A549 (cell line): ENCODE measurements around the gene LCNL1. TPM values are rescaled to one million over a fixed set of nuclear protein-coding genes. Genes with fewer than 3 reads are reported as not detected.
A peak's percentile ranks its signal among the peaks of the same experiment; 100 is the strongest.

Experiments used
- ATAC-seq, 2 experiments: fragments of 200-7000 bp in 1 of 2; fragments of >200 bp in 1 of 2; cut with Nextera tagmentation in 1 of 2; cut with Tn5 transposase in 1 of 2; 3 replicates each; pipeline versions ENCODE4 v1.8.0 to v1.9.1; 2018 to 2020; ENCODE audit warnings: mild to moderate bottlenecking in 1 of 2, moderate library complexity in 1 of 2
- CTCF ChIA-PET: fragments of 300-600 bp; sonication (Branson Sonifier 250); formaldehyde crosslinking; extraction: SDS; loops from one replicate; lab custom pipeline; 2021; ENCODE audit warnings: antibody characterized with exemption, inconsistent platforms; lab: Yijun Ruan, JAX
- POLR2A ChIA-PET: fragments of 350-600 bp; formaldehyde crosslinking; extraction: SDS; loops from one replicate; lab custom pipeline; 2021; ENCODE audit warnings: antibody characterized with exemption, inconsistent platforms; lab: Yijun Ruan, JAX
- DNase-seq, 2 experiments: peaks; one replicate each; pipeline versions ENCODE4 v3.0.0 to v3.0.0-alpha.2; 2011 to 2016; ENCODE audit warnings: low read depth in 1 of 2, low spot score in 1 of 2
- FAIRE-seq: peaks from 2 replicates; lab custom pipeline; 2011; peaks lifted over from hg19 to GRCh38; lab: Jason Lieb, UNC
- H3K27ac ChIP-seq, 2 experiments: fragments of >200 bp; sonication (Bioruptor Twin); formaldehyde crosslinking; 3 replicates each; pipeline ENCODE4 v1.5.1; 2016 to 2017
- H3K4me1 ChIP-seq: fragments of >200 bp; sonication (Bioruptor Twin); formaldehyde crosslinking; 3 replicates; pipeline ENCODE4 v1.6.1; 2016
- H3K4me2 ChIP-seq: fragments of >200 bp; sonication (Bioruptor Twin); formaldehyde crosslinking; 3 replicates; pipeline ENCODE4 v1.6.1; 2016
- H3K4me3 ChIP-seq: fragments of >200 bp; sonication (Bioruptor Twin); formaldehyde crosslinking; 3 replicates; pipeline ENCODE4 v1.5.1; 2016
- H3K9me3 ChIP-seq: fragments of >200 bp; sonication (Bioruptor Twin); formaldehyde crosslinking; 3 replicates; pipeline ENCODE4 v1.6.1; 2016
- BHLHE40 ChIP-seq: IDR thresholded peaks from 2 replicates; pipeline ENCODE4 v1.6.1; 2012; ENCODE audit warnings: low read depth, low read length, inconsistent platforms
- CEBPB ChIP-seq, 2 experiments: fragments of >200 bp in 1 of 2; sonication (Bioruptor Twin) in 1 of 2; formaldehyde crosslinking in 1 of 2; IDR thresholded peaks; 2 replicates each; pipeline ENCODE4 v1.6.1; 2012 to 2016
- CHD2 ChIP-seq: fragments of 150-350 bp; IDR thresholded peaks from 2 replicates; pipeline ENCODE4 v1.6.1; 2014; ENCODE audit warnings: low read length; ENCODE audit not compliant: partially characterized antibody
- CHD4 ChIP-seq: fragments of 200-600 bp; sonication (generic); IDR thresholded peaks from 2 replicates; pipeline ENCODE4 v1.6.1; 2016; ENCODE audit warnings: antibody characterized with exemption, mild to moderate bottlenecking, borderline replicate concordance
- EHF ChIP-seq: fragments of 250-450 bp; sonication (Bioruptor Pico); IDR thresholded peaks from 2 replicates; pipeline ENCODE4 v1.5.0; 2020; ENCODE audit warnings: mild to moderate bottlenecking
- EHMT2 ChIP-seq: fragments of 200-600 bp; sonication (generic); IDR thresholded peaks from 2 replicates; pipeline ENCODE4 v1.6.1; 2016; ENCODE audit warnings: antibody characterized with exemption, low read depth, mild to moderate bottlenecking, moderate library complexity
- EP300 ChIP-seq, 2 experiments: fragments of >200 bp; sonication (Bioruptor Twin); formaldehyde crosslinking; IDR thresholded peaks; 2 replicates in 1 of 2; 3 replicates in 1 of 2; pipeline ENCODE4 v1.6.1; 2016 to 2017
- ESRRA ChIP-seq: fragments of 150-350 bp; IDR thresholded peaks from 2 replicates; pipeline ENCODE4 v1.6.1; 2014; ENCODE audit warnings: mild to moderate bottlenecking, low read length, borderline replicate concordance
- FOSL2 ChIP-seq, 2 experiments: fragments of 450-650 bp in 1 of 2; fragments of >200 bp in 1 of 2; sonication (Bioruptor Twin) in 1 of 2; formaldehyde crosslinking; IDR thresholded peaks; 2 replicates each; pipeline versions ENCODE4 v1.5.0 to v1.6.1; 2016 to 2020; ENCODE audit warnings: mild to moderate bottlenecking in 1 of 2, moderate library complexity in 1 of 2
- MAZ ChIP-seq: fragments of 150-350 bp; IDR thresholded peaks from 2 replicates; pipeline ENCODE4 v1.6.1; 2014; ENCODE audit warnings: antibody characterized with exemption, low read depth, low read length, borderline replicate concordance
- NFE2L2 ChIP-seq: fragments of 150-350 bp; conservative IDR thresholded peaks from 2 replicates; pipeline ENCODE4 v1.6.1; 2014; ENCODE audit warnings: low read length
- NR3C1 ChIP-seq: fragments of >200 bp; sonication (Bioruptor Twin); formaldehyde crosslinking; IDR thresholded peaks from 3 replicates; pipeline ENCODE4 v1.6.1; 2017
- POLR2AphosphoS2 ChIP-seq: conservative IDR thresholded peaks from 2 replicates; pipeline ENCODE4 v1.6.1; 2012; ENCODE audit warnings: low read length, improper control_type of control experiment, inconsistent platforms
- RARB ChIP-seq: fragments of 250-450 bp; sonication (Bioruptor Pico); IDR thresholded peaks from 2 replicates; pipeline ENCODE4 v1.8.0; 2021; ENCODE audit warnings: mild to moderate bottlenecking, moderate library complexity
- SREBF2 ChIP-seq: fragments of 450-650 bp; IDR thresholded peaks from 2 replicates; pipeline ENCODE4 v1.6.1; 2014; ENCODE audit warnings: mild to moderate bottlenecking, moderate library complexity
- TFCP2L1 ChIP-seq: fragments of 250-450 bp; sonication (Bioruptor Pico); IDR thresholded peaks from 2 replicates; pipeline ENCODE4 v1.5.0; 2021; ENCODE audit warnings: mild to moderate bottlenecking
- ZNF302 ChIP-seq: fragments of 250-450 bp; sonication (Bioruptor Pico); IDR thresholded peaks from 2 replicates; pipeline ENCODE4 v1.9.0; 2021; ENCODE audit warnings: inconsistent platforms, mild to moderate bottlenecking, moderate library complexity
- ZSCAN20 ChIP-seq: fragments of 250-450 bp; sonication (Bioruptor Pico); IDR thresholded peaks from 2 replicates; pipeline ENCODE4 v1.8.0; 2022; ENCODE audit warnings: mild to moderate bottlenecking, moderate library complexity
- WGBS: methylation state at CpG from one replicate; pipeline ENCODE4 v1.1.6; 2017; ENCODE audit errors: missing lambda C conversion rate; 5-methylcytosine and 5-hydroxymethylcytosine counted together
- polyA plus RNA-seq, 4 experiments: library from polyadenylated mRNA; depleted of rRNA in 3 of 4; stranded (reverse); fragments of >200 nt; fragmentation: RNase III in 1 of 4; extraction: RNeasy Plus Mini Kit Qiagen cat#74134 plus additional on column Dnase treatment in 1 of 4; gene quantifications; 2 replicates in 3 of 4; 3 replicates in 1 of 4; pipeline ENCODE4 v1.2.3, GENCODE V29; 2011 to 2017
- TF ChIP-seq, protein P1 (sequence below): fragments of 450-650 bp; IDR thresholded peaks from 2 replicates; pipeline ENCODE4 v1.6.1; 2014; ENCODE audit warnings: antibody characterized with exemption
- TF ChIP-seq, protein P2 (sequence below): IDR thresholded peaks from 2 replicates; pipeline ENCODE4 v1.6.1; 2012
- TF ChIP-seq, protein P3 (sequence below): fragments of >200 bp; sonication (Bioruptor Twin); formaldehyde crosslinking; IDR thresholded peaks from 3 replicates; pipeline ENCODE4 v1.5.1; 2016

LCNL1 gene
- polyA plus RNA-seq, 2 of the 4 experiments (the other 2 are of a cell fraction): 0.08 to 0.19 TPM

DNA sequence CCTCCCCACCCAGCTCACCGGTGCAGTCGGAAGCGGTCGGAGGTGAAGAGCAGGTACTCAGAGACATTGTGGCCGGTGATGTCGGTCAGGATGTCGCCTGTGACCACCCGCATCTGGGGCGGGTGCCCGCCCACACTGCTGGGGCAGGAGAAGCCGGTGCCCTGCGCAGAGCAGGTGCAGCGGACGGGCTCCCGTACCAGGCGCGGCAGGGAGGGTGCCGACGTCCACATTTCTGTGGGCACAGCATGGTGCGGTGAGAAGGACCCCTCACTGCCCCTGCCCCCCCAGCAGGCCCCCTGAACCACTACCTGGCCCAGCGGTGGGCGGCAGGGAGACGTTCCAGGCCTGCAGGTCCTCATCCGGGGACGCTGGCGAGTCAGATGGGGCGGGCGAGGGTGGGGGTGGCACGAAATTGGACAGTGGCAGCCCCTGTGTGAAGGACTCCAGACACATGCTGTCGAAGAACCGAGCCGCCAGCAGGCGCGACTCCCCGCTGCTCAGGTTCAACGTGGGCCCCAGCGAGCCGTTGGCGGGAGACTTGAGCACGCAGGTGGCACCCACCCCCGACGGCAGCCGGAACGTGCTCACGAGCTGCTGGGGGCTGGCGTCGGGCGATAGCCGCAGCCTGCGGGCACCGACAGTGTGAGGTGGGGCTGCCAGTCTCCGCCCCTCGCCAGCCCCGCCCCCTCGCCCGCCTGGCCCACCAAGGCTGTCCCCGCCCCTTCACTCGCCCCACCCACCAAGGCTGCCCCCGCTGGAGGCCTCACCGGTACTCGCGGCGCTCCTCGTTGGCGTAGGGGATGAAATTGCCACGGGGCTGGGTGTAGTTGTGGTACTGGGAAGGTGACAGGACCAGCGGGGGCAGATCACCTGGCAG lies 30.1 kb downstream of the LCNL1 start:
- DNase-seq: no peak
- Histone ChIP-seq H3K4me2 (no peak overlapping the region), H3K4me3 (no peak overlapping the region), H3K27ac (no peak overlapping the region), H3K4me1 (no peaks in the 10 kb centered on the region), H3K9me3 (no peaks in the 10 kb centered on the region)
- 94% methylated on average over 29 of the region's 67 CpGs for WGBS
- TF ChIP-seq RARB (CRISPR knock-in tag) (no peak), CHD4 (no peak), SREBF2 (no peak), EP300 (IDR thresholded peaks at IDR 0.05) (no peak), ZSCAN20 (CRISPR knock-in tag) (no peak), NFE2L2 (no peak), BHLHE40 (no peak), ZNF302 (no peak), CHD2 (no peak), TFCP2L1 (CRISPR knock-in tag) (no peak), EHF (CRISPR knock-in tag) (no peak), POLR2AphosphoS2 (no peak), EHMT2 (no peak), NR3C1 (no peak)
- TF ChIP-seq, protein P1, sequence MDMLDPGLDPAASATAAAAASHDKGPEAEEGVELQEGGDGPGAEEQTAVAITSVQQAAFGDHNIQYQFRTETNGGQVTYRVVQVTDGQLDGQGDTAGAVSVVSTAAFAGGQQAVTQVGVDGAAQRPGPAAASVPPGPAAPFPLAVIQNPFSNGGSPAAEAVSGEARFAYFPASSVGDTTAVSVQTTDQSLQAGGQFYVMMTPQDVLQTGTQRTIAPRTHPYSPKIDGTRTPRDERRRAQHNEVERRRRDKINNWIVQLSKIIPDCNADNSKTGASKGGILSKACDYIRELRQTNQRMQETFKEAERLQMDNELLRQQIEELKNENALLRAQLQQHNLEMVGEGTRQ: no peak
- TF ChIP-seq, protein P2, sequence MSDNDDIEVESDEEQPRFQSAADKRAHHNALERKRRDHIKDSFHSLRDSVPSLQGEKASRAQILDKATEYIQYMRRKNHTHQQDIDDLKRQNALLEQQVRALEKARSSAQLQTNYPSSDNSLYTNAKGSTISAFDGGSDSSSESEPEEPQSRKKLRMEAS: no peak
- TF ChIP-seq, protein P3, sequence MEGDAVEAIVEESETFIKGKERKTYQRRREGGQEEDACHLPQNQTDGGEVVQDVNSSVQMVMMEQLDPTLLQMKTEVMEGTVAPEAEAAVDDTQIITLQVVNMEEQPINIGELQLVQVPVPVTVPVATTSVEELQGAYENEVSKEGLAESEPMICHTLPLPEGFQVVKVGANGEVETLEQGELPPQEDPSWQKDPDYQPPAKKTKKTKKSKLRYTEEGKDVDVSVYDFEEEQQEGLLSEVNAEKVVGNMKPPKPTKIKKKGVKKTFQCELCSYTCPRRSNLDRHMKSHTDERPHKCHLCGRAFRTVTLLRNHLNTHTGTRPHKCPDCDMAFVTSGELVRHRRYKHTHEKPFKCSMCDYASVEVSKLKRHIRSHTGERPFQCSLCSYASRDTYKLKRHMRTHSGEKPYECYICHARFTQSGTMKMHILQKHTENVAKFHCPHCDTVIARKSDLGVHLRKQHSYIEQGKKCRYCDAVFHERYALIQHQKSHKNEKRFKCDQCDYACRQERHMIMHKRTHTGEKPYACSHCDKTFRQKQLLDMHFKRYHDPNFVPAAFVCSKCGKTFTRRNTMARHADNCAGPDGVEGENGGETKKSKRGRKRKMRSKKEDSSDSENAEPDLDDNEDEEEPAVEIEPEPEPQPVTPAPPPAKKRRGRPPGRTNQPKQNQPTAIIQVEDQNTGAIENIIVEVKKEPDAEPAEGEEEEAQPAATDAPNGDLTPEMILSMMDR: no peak
- 0 out of 6 replicates have a peak, but pooled peaks of 1 of the 2 experiments have one; percentile 9 for ATAC-seq
- ChIA-PET POLR2A (no interaction called here), CTCF (interaction anchor here (1.3 to 3.3 kb wide), 3 partner anchors 17 to 65 kb away, joined by 4 to 13 read pairs (median 12); no protein-coding TSS in a partner anchor)
- no peak for FAIRE-seq

DNA sequence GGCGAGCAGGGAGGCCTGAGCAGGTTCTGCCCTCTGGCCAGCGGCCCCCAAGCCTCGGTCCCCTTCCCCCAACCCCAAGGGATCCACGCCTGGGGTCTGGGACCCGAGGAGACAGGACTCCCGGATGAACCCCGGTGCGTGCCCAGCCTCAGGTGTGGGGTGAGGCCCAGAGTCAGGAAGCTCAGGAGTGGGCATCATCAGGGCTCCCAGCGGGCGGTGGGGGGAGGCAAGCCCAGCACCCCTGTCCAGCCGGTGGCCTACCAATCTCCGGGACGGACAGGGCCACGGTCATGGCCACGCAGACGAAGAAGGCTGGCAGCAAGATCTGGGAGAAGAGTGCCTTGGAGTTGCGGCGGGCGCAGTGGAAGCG lies 30.8 kb downstream of the LCNL1 start:
- 95% methylated on average over 19 of the region's 20 CpGs for WGBS
- no peak for TF ChIP-seq ESRRA
- TF ChIP-seq FOSL2 (IDR thresholded peaks at IDR 0.05): no peak
- no peak for TF ChIP-seq FOSL2 (CRISPR knock-in tag; IDR thresholded peaks at IDR 0.05)
- TF ChIP-seq MAZ: no peak
- TF ChIP-seq, all 56 proteins: peak for 0
- H3K27ac ChIP-seq: no peak overlapping the region

DNA sequence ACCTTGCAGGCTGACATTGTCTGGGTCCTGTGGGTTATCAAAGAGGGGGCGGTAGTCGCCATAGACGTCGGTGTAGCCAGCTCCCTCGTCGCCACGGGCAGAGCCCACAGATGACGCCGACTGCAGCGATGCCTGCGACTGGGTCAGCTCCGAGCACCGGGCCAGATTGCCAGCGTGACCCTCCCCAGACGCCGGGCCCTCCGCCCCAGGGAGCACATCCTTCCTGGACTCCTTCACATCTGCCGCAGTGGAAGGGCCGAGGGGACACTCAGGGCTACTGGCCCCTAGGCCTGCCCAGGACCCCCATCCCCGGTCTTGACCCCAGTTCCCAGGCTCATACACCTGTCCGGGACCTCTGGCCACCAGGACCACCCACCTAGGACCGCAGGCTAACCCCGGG lies 31.4 kb downstream of the LCNL1 start:
- ATAC-seq: no peak

More for the DNA sequence above, 30.8 kb downstream of the LCNL1 start:
- FAIRE-seq (no peak), ATAC-seq (no peak), DNase-seq (no peak)
- ChIA-PET POLR2A (no interaction called here), CTCF (interaction anchor here (0.7 to 3.3 kb wide), 4 partner anchors 14 to 66 kb away, joined by 3 to 13 read pairs (median 8); no protein-coding TSS in a partner anchor)
- H3K4me2 ChIP-seq: no peak overlapping the region
- H3K4me3 ChIP-seq: no peak overlapping the region
- H3K9me3 ChIP-seq: no peaks in the 10 kb centered on the region
- no peaks in the 10 kb centered on the region for H3K4me1 ChIP-seq

More for the DNA sequence above, 31.4 kb downstream of the LCNL1 start:
- FAIRE-seq: no peak
- TF ChIP-seq CEBPB (IDR thresholded peaks at IDR 0.05) (no peak), ZSCAN20 (CRISPR knock-in tag) (no peak)
- Histone ChIP-seq H3K9me3 (no peaks in the 10 kb centered on the region), H3K4me1 (no peaks in the 10 kb centered on the region), H3K4me2 (no peak overlapping the region), H3K4me3 (no peak overlapping the region), H3K27ac (no peak overlapping the region)
- CTCF ChIA-PET: interaction anchor here (0.7 to 3.3 kb wide), 5 partner anchors 11 to 66 kb away, joined by 3 to 13 read pairs (median 8); no protein-coding TSS in a partner anchor
- 88% methylated on average over 13 of the region's 23 CpGs for WGBS
- POLR2A ChIA-PET: no interaction called here
- DNase-seq: no peak
